ENCODE data around the gene BCL10. TPM values are rescaled to one million over a fixed set of nuclear protein-coding genes. Genes with fewer than 3 reads are reported as not detected.

BCL10 gene
- total and polyA plus RNA-seq, 2 of the 8 experiments (the other 6 are each of a cell fraction or from before 2014, with no cell fraction given): 7.4 to 29.6 TPM

- POLR2A ChIA-PET (ENCODE audit: partially characterized antibody): interaction anchor here (0.9 kb wide), 1 partner anchor 293 kb away, joined by 3 read pairs; the partner anchor contains the start of gene MCOLN2
Measured at GRCh38 chr1:85289207-85289847, 12.9 kb upstream of the BCL10 start.

More at GRCh38 chr1:85289207-85289847, 12.9 kb upstream of the BCL10 start:
- Histone ChIP-seq H3K79me1 (ENCODE audit: low read depth, low read length) (no peaks in the 10 kb centered on the region), H4K91ac (replicated peaks; ENCODE audit: insufficient read length, low read length) (no peak overlapping the region), H2BK5ac (ENCODE audit: low read depth, low read length) (no peak overlapping the region), H4K5ac (ENCODE audit: insufficient read length, low read depth, low read length) (no peak overlapping the region), H3K4me1 (replicated peaks in 1 of 4; ENCODE audit: control insufficient read depth in 3 of 4, insufficient read depth in 4 of 4, low read length in 3 of 4) (no peaks in the 10 kb centered on the region), H3K4ac (replicated peaks; ENCODE audit: insufficient read length, low read depth, low read length) (no peak overlapping the region), H3K23me2 (ENCODE audit: low read depth, low read length) (no peaks in the 10 kb centered on the region), H3K27ac (ENCODE audit: low read depth, low read length) (no peak overlapping the region), H3K79me2 (ENCODE audit: control insufficient read depth in 1 of 2, insufficient read depth in 2 of 2, low read length in 2 of 2) (no peaks in the 10 kb centered on the region), H2AK5ac (ENCODE audit: low read depth, low read length) (no peak overlapping the region), H3K23ac (ENCODE audit: insufficient read length) (no peak overlapping the region), H3K4me3 (ENCODE audit: extremely low read depth in 1 of 4, insufficient read depth in 2 of 4, low read depth in 3 of 4, low read length in 4 of 4) (no peak overlapping the region), H3K9ac (replicated peaks in 1 of 4; ENCODE audit: extremely low read depth in 1 of 4, low read depth in 3 of 4, low read length in 3 of 4) (no peak overlapping the region), H3K56ac (replicated peaks; ENCODE audit: insufficient read length, low read depth, low read length) (no peak overlapping the region), H3K9me3 (ENCODE audit: insufficient read depth in 2 of 2, low read depth in 1 of 2, low read length in 1 of 2) (no peaks in the 10 kb centered on the region), H3K4me2 (ENCODE audit: insufficient read depth in 1 of 2, low read depth in 2 of 2, low read length in 2 of 2) (no peak overlapping the region), H3K14ac (ENCODE audit: insufficient read length) (no peak overlapping the region), H2AFZ (ENCODE audit: low read length) (no peak overlapping the region), H3K36me3 (ENCODE audit: control insufficient read depth in 2 of 4, insufficient read depth in 4 of 4, low read length in 3 of 4) (no peaks in the 10 kb centered on the region), H2BK20ac (ENCODE audit: low read length) (no peak overlapping the region), H3K18ac (ENCODE audit: extremely low read depth, low read length) (no peak overlapping the region), H2BK15ac (ENCODE audit: low read length) (no peak overlapping the region), H2BK12ac (ENCODE audit: low read depth, low read length) (no peak overlapping the region), H3K27me3 (replicated peaks in 1 of 4; ENCODE audit: control insufficient read depth in 3 of 4, extremely low read depth in 1 of 4, insufficient read depth in 3 of 4, low read length in 3 of 4) (no peaks in the 10 kb centered on the region), H4K8ac (ENCODE audit: extremely low read depth, insufficient read depth, low read length) (no peak overlapping the region), H2BK120ac (replicated peaks; ENCODE audit: low read depth, low read length) (no peak overlapping the region), H4K20me1 (replicated peaks in 1 of 2; ENCODE audit: control insufficient read depth in 1 of 2, insufficient read depth in 2 of 2, low read length in 2 of 2) (no peaks in the 10 kb centered on the region)
- no peak for TF ChIP-seq RXRA (IDR thresholded peaks at IDR 0.05; ENCODE audit: insufficient read depth, low read depth, low read length)
- TF ChIP-seq SAP30 (IDR thresholded peaks at IDR 0.05; ENCODE audit: insufficient read depth, insufficient replicate concordance, low read length): no peak
- no peak for TF ChIP-seq RBBP5 (IDR thresholded peaks at IDR 0.05; ENCODE audit: borderline replicate concordance, low read depth, low read length)
- no peak for TF ChIP-seq HDAC2 (IDR thresholded peaks at IDR 0.05; ENCODE audit: borderline replicate concordance in 1 of 2, low read depth in 2 of 2, low read length in 2 of 2)
- TF ChIP-seq ASH2L (IDR thresholded peaks at IDR 0.05; ENCODE audit: low read length): no peak
- TF ChIP-seq POLR2A (IDR thresholded peaks at IDR 0.05; ENCODE audit: control extremely low read depth in 1 of 2, low read depth in 2 of 2, low read length in 2 of 2): no peak
- TF ChIP-seq SUZ12 (IDR thresholded peaks at IDR 0.05; ENCODE audit: low read length): no peak
- no peak for TF ChIP-seq EZH2 (IDR thresholded peaks at IDR 0.05; ENCODE audit: low read depth, low read length, severe bottlenecking)
- no peak for TF ChIP-seq POLR2AphosphoS5 (IDR thresholded peaks at IDR 0.05; ENCODE audit: low read depth, low read length)
- CTCF ChIA-PET (ENCODE audit: partially characterized antibody): interaction anchor here (1.2 to 2.0 kb wide), 2 partner anchors 8 to 202 kb away, joined by 3 to 6 read pairs; no protein-coding TSS in a partner anchor
- WGBS, 2 experiments (ENCODE audit: extremely low coverage in 1 of 2, insufficient coverage in 1 of 2, insufficient read length in 1 of 2, insufficient replicate concordance in 2 of 2, low coverage in 1 of 2, low lambda C conversion rate in 2 of 2, missing lambda C conversion rate in 1 of 2): 88% methylated on average over 9 of the region's 9 CpGs; no CpG with 5 or more reads in 1 of the 2 experiments
- FAIRE-seq (no peak), DNase-seq (ENCODE audit: low read depth in 1 of 2, low spot score in 2 of 2) (no peak)

All from H1 (cell line).